Neural progenitor cell (in vitro differentiated cells): ENCODE data around the gene CRB2. TPM values are rescaled to one million over a fixed set of nuclear protein-coding genes. Genes with fewer than 3 reads are reported as not detected.

Source experiments
- DNase-seq: peaks from one replicate; pipeline ENCODE4 v3.0.0-alpha.2; 2016; ENCODE audit warnings: low spot score
- H2AFZ ChIP-seq: fragments of 200-600 bp; sonication (generic); replicated peaks from 2 replicates; pipeline ENCODE4 v1.6.1; 2016; ENCODE audit warnings: antibody characterized with exemption
- H3F3A ChIP-seq: fragments of 200-600 bp; sonication (generic); 2 replicates; pipeline ENCODE4 v1.6.1; 2016; ENCODE audit warnings: antibody characterized with exemption, low read depth
- H3K27ac ChIP-seq: fragments of 200-600 bp; sonication (generic); 2 replicates; pipeline ENCODE4 v1.5.1; 2016; ENCODE audit warnings: mild to moderate bottlenecking
- H3K27me3 ChIP-seq: fragments of 200-600 bp; sonication (generic); 2 replicates; pipeline ENCODE4 v1.6.1; 2016; ENCODE audit warnings: mild to moderate bottlenecking, moderate library complexity
- H3K36me3 ChIP-seq: fragments of 200-600 bp; sonication (generic); 2 replicates; pipeline ENCODE4 v1.5.1; 2016
- H3K4me1 ChIP-seq: fragments of 200-600 bp; sonication (generic); 2 replicates; pipeline ENCODE4 v1.6.1; 2016; ENCODE audit warnings: mixed run types
- H3K4me2 ChIP-seq: fragments of 200-600 bp; sonication (generic); 2 replicates; pipeline ENCODE4 v1.6.1; 2016
- H3K4me3 ChIP-seq: fragments of 200-600 bp; sonication (generic); 2 replicates; pipeline ENCODE4 v1.5.1; 2016
- H3K79me2 ChIP-seq: fragments of 200-600 bp; sonication (generic); 2 replicates; pipeline ENCODE4 v1.6.1; 2016; ENCODE audit warnings: low read depth
- H3K9ac ChIP-seq: fragments of 200-600 bp; sonication (generic); 2 replicates; pipeline ENCODE4 v1.6.1; 2016
- H3K9me3 ChIP-seq: fragments of 200-600 bp; sonication (generic); 2 replicates; pipeline ENCODE4 v1.5.1; 2016; ENCODE audit warnings: low read depth
- H4K20me1 ChIP-seq: fragments of 200-600 bp; sonication (generic); 2 replicates; pipeline ENCODE4 v1.6.1; 2016; ENCODE audit warnings: low read depth
- H3K27ac Mint-ChIP-seq: 3 replicates; pipeline ENCODE4 v1.8.0; 2021; ENCODE audit warnings: mixed read lengths
- H3K27me3 Mint-ChIP-seq: 2 replicates; pipeline ENCODE4 v1.8.0; 2022; ENCODE audit warnings: low read depth, mild to moderate bottlenecking, inconsistent platforms, moderate library complexity, mixed read lengths; ENCODE audit not compliant: insufficient read depth
- H3K36me3 Mint-ChIP-seq: 3 replicates; pipeline ENCODE4 v1.8.0; 2021; ENCODE audit warnings: mixed read lengths
- H3K4me1 Mint-ChIP-seq: 3 replicates; pipeline ENCODE4 v1.8.0; 2021; ENCODE audit warnings: mixed read lengths
- H3K4me3 Mint-ChIP-seq: 3 replicates; pipeline ENCODE4 v1.8.0; 2021; ENCODE audit warnings: mild to moderate bottlenecking, moderate library complexity, mixed read lengths
- H3K9me3 Mint-ChIP-seq: 3 replicates; pipeline ENCODE4 v1.8.0; 2020; ENCODE audit warnings: mixed read lengths
- CTCF ChIP-seq: fragments of 200-600 bp; sonication (generic); IDR thresholded peaks from 2 replicates; pipeline ENCODE4 v1.5.1; 2017; ENCODE audit warnings: antibody characterized with exemption, mild to moderate bottlenecking
- EZH2 ChIP-seq: fragments of 200-600 bp; sonication (generic); IDR thresholded peaks from 2 replicates; pipeline ENCODE4 v1.6.1; 2017; ENCODE audit warnings: antibody characterized with exemption, mild to moderate bottlenecking, moderate library complexity
- EZH2phosphoT487 ChIP-seq: fragments of 200-600 bp; sonication (generic); IDR thresholded peaks from 2 replicates; pipeline ENCODE4 v1.6.1; 2017; ENCODE audit warnings: antibody characterized with exemption
- total RNA-seq: library from RNA; depleted of rRNA; stranded (reverse); fragments of >200 nt; gene quantifications from 2 replicates; pipeline ENCODE4 v1.2.3, GENCODE V29; 2015; ENCODE audit warnings: low replicate concordance

The CRB2 gene
- total RNA-seq, 1 donor from 2014 or later = 18.5 TPM

- TF ChIP-seq EZH2 (no peak), EZH2phosphoT487 (no peak), CTCF (no peak)
- Mint-ChIP-seq H3K36me3 (no peaks in the 10 kb centered on the region), H3K9me3 (peaks cover 5% of the 10 kb centered on the region), H3K4me3 (no peak overlapping the region), H3K4me1 (peaks cover 55% of the 10 kb centered on the region), H3K27ac (no peak overlapping the region), H3K27me3 (peaks cover 9% of the 10 kb centered on the region)
- H3K27me3 ChIP-seq = no peaks in the 10 kb centered on the region
- H3K9ac ChIP-seq = no peak overlapping the region
- H3K4me2 ChIP-seq = no peak overlapping the region
- no peak overlapping the region for H3K27ac ChIP-seq
- H3K9me3 ChIP-seq = no peaks in the 10 kb centered on the region
- no peak for DNase-seq
- H4K20me1 ChIP-seq = no peaks in the 10 kb centered on the region
- H3K4me1 ChIP-seq = peaks cover 10% of the 10 kb centered on the region
- H3K4me3 ChIP-seq = no peak overlapping the region
- H3K79me2 ChIP-seq = no peaks in the 10 kb centered on the region
- no peak overlapping the region for H2AFZ ChIP-seq
- H3K36me3 ChIP-seq = no peaks in the 10 kb centered on the region
- peaks cover under 1% of the 10 kb centered on the region for H3F3A ChIP-seq
Observed at GRCh38 chr9:123392802-123393201, 36.8 kb downstream of the CRB2 start.

- Mint-ChIP-seq H3K9me3 (peaks cover 5% of the 10 kb centered on the region), H3K27ac (no peak overlapping the region), H3K36me3 (no peaks in the 10 kb centered on the region), H3K27me3 (peaks cover 9% of the 10 kb centered on the region), H3K4me3 (no peak overlapping the region), H3K4me1 (peaks cover 38% of the 10 kb centered on the region)
- no peak overlapping the region for H3K4me2 ChIP-seq
- H3K36me3 ChIP-seq = no peaks in the 10 kb centered on the region
- no peak overlapping the region for H2AFZ ChIP-seq
- no peak overlapping the region for H3K4me3 ChIP-seq
- no peaks in the 10 kb centered on the region for H3K9me3 ChIP-seq
- no peak overlapping the region for H3K27ac ChIP-seq
- H4K20me1 ChIP-seq = no peaks in the 10 kb centered on the region
- H3K9ac ChIP-seq = no peak overlapping the region
- no peaks in the 10 kb centered on the region for H3F3A ChIP-seq
- H3K79me2 ChIP-seq = no peaks in the 10 kb centered on the region
- no peak for DNase-seq
- no peak for TF ChIP-seq EZH2phosphoT487
- TF ChIP-seq CTCF = no peak
- no peak for TF ChIP-seq EZH2
- H3K27me3 ChIP-seq = no peaks in the 10 kb centered on the region
- peaks cover 7% of the 10 kb centered on the region for H3K4me1 ChIP-seq
Observed at GRCh38 chr9:123394291-123395235, 38.6 kb downstream of the CRB2 start.

GRCh38 chr9:123395276-123395688 is 39.3 kb downstream of the CRB2 start:
- Histone ChIP-seq H3K4me2 (no peak overlapping the region), H3K27me3 (no peaks in the 10 kb centered on the region), H4K20me1 (no peaks in the 10 kb centered on the region), H3K4me3 (no peak overlapping the region), H3K9me3 (no peaks in the 10 kb centered on the region), H3K27ac (no peak overlapping the region), H3K79me2 (no peaks in the 10 kb centered on the region), H3K36me3 (no peaks in the 10 kb centered on the region), H3F3A (no peaks in the 10 kb centered on the region), H2AFZ (no peak overlapping the region), H3K4me1 (peaks cover 4% of the 10 kb centered on the region), H3K9ac (no peak overlapping the region)
- Mint-ChIP-seq H3K9me3 (peaks cover 5% of the 10 kb centered on the region), H3K27me3 (peaks cover 8% of the 10 kb centered on the region), H3K4me3 (no peak overlapping the region), H3K27ac (no peak overlapping the region), H3K36me3 (no peaks in the 10 kb centered on the region), H3K4me1 (peaks cover 31% of the 10 kb centered on the region)
- TF ChIP-seq EZH2 (no peak), CTCF (no peak), EZH2phosphoT487 (no peak)
- DNase-seq = peak; percentile 34
